Activated CD8-positive, alpha-beta memory T cell treated with anti-CD3 and anti-CD28 coated beads, Interleukin-2, amount 10 ng/mL, durations not matched to agents 7 days and 5 days (primary cell): ENCODE results near the gene FBN2. TPM values are rescaled to one million over a fixed set of nuclear protein-coding genes. Genes with fewer than 3 reads are reported as not detected.

Experiments used
- ATAC-seq: fragments of 150-1000 bp; cut with Tn5 transposase; one replicate; pipeline ENCODE4 v1.10.0; 2021; ENCODE audit warnings: moderate library complexity
- CTCF ChIA-PET: fragments of 350-600 bp; sonication (Branson Sonifier 250); formaldehyde crosslinking; loops from one replicate; lab custom pipeline; 2021; ENCODE audit warnings: antibody characterized with exemption; lab: Charles Lee
- DNase-seq: peaks from one replicate; pipeline ENCODE4 v3.0.0-alpha.2; 2020
- H3K27ac Mint-ChIP-seq: one replicate; pipeline ENCODE4 v1.8.0; 2021; ENCODE audit warnings: mild to moderate bottlenecking, mixed read lengths
- H3K27me3 Mint-ChIP-seq: one replicate; pipeline ENCODE4 v1.8.0; 2021; ENCODE audit warnings: mixed read lengths
- H3K36me3 Mint-ChIP-seq: one replicate; pipeline ENCODE4 v1.8.0; 2021; ENCODE audit warnings: mild to moderate bottlenecking, mixed read lengths
- H3K4me1 Mint-ChIP-seq: one replicate; pipeline ENCODE4 v1.8.0; 2021; ENCODE audit warnings: mixed read lengths
- H3K4me3 Mint-ChIP-seq: one replicate; pipeline ENCODE4 v1.8.0; 2021; ENCODE audit warnings: mild to moderate bottlenecking, moderate library complexity, mixed read lengths
- H3K9me3 Mint-ChIP-seq: one replicate; pipeline ENCODE4 v1.8.0; 2022; ENCODE audit warnings: low read depth, mixed read lengths
- total RNA-seq, 2 experiments: library from RNA; stranded (reverse); gene quantifications; one replicate each; pipeline ENCODE4 v1.2.3, GENCODE V29; 2021

The FBN2 gene
- total RNA-seq = not detected

- DNase-seq (no peak), ATAC-seq (no peak)
- Mint-ChIP-seq H3K27ac (no peak within 1 kb of the TSS), H3K9me3 (peaks cover 4% of the 10 kb centered on the region), H3K36me3 (peaks cover 3% of the 10 kb centered on the region), H3K27me3 (peaks cover 30% of the 10 kb centered on the region), H3K4me1 (no peaks in the 10 kb centered on the region), H3K4me3 (no peak within 1 kb of the TSS)
- CTCF ChIA-PET = no interaction called here
These were observed at the start of gene FBN2 for GRCh38 chr5:128538000-128538249. FBN2 (minus strand) TSS chr5:128538245; CDS start chr5:128537603, 642 bp downstream.

DNA sequence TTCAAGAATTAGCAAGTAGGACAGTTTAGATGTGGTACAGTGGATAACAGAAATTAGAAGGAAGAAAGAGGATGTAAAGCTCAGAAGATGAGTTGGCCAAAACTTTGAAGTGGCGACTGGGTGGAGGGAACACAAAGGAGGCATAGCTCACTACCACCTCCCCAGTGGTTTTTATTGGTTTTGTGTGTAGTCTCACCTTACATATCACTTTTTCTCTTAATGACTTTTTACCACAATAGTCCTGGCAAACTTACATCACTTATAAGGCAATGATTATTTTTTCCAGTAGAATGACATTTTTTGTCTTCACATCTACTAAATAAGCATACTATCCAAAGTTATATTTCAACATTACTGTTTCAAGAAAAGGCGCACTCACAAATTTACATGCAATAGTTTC is 49.2 kb upstream of the FBN2 start:
- Mint-ChIP-seq H3K36me3 (no peaks in the 10 kb centered on the region), H3K27ac (no peak overlapping the region), H3K27me3 (no peaks in the 10 kb centered on the region), H3K4me3 (no peak overlapping the region), H3K9me3 (peaks cover 6% of the 10 kb centered on the region), H3K4me1 (no peaks in the 10 kb centered on the region)
- ATAC-seq (no peak), DNase-seq (no peak)
- CTCF ChIA-PET = no interaction called here

- Mint-ChIP-seq H3K4me3 (no peak overlapping the region), H3K27me3 (no peaks in the 10 kb centered on the region), H3K27ac (no peak overlapping the region), H3K36me3 (no peaks in the 10 kb centered on the region), H3K9me3 (peaks cover 6% of the 10 kb centered on the region), H3K4me1 (no peaks in the 10 kb centered on the region)
- ATAC-seq = no peak
- CTCF ChIA-PET = no interaction called here
- no peak for DNase-seq
These were observed 48.8 kb upstream of the FBN2 start for GRCh38 chr5:128586848-128587247.

DNA sequence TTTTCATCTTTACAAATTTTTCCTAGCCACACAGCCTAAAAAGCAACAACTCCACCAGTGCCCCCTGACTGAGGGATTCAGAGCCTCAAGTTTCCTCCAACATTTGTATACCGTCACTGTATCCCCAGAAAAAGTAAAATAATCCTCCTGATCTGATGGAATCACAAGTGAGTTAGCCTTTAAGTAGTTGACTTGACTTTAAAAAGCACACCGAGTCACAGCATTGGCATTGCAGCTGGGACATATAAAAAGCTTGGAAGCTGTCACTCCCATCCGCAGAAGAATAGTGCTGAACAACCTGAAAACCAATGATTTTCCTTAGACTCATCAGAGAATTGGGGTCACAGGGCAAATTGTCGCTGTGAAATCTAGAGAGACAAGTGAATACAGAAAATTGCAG is 41.6 kb upstream of the FBN2 start:
- CTCF ChIA-PET = no interaction called here
- ATAC-seq (no peak), DNase-seq (no peak)
- H3K9me3 Mint-ChIP-seq = peaks cover 11% of the 10 kb centered on the region
- no peaks in the 10 kb centered on the region for H3K36me3 Mint-ChIP-seq
- no peaks in the 10 kb centered on the region for H3K4me1 Mint-ChIP-seq
- H3K27me3 Mint-ChIP-seq = no peaks in the 10 kb centered on the region
- H3K27ac Mint-ChIP-seq = no peak overlapping the region
- no peak overlapping the region for H3K4me3 Mint-ChIP-seq

- no peak for ATAC-seq
- H3K27ac Mint-ChIP-seq = no peak overlapping the region
- no peak overlapping the region for H3K4me3 Mint-ChIP-seq
- H3K9me3 Mint-ChIP-seq = peaks cover 11% of the 10 kb centered on the region
- no peaks in the 10 kb centered on the region for H3K27me3 Mint-ChIP-seq
- H3K36me3 Mint-ChIP-seq = no peaks in the 10 kb centered on the region
- no peaks in the 10 kb centered on the region for H3K4me1 Mint-ChIP-seq
- CTCF ChIA-PET = no interaction called here
- DNase-seq = no peak
These were observed 41.0 kb upstream of the FBN2 start for GRCh38 chr5:128579093-128579492.

DNA sequence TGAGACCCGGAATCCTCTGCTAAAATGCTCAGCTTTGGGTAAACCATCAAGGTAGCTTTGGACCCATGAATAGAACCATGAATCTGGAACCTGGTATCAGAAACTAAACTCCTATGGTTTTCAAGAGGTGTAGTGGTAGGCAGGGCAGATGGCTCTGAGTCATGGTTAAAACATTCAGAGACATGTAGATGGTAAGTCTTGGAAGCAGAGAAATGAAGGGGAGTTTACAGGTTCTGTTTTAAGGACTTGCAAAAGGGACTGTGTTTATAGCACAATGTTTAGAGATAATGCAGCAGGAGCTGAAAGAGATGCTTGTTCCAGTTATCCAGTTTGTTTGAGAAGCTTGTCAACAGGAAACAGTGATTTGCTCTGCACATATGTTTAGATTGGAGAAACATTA is 36.0 kb upstream of the FBN2 start:
- DNase-seq (no peak), ATAC-seq (no peak)
- Mint-ChIP-seq H3K36me3 (no peaks in the 10 kb centered on the region), H3K4me3 (no peak overlapping the region), H3K27me3 (no peaks in the 10 kb centered on the region), H3K9me3 (peaks cover 3% of the 10 kb centered on the region), H3K4me1 (no peaks in the 10 kb centered on the region), H3K27ac (no peak overlapping the region)
- CTCF ChIA-PET = no interaction called here

GRCh38 chr5:128572930-128573319 is 34.9 kb upstream of the FBN2 start:
- ATAC-seq = no peak
- Mint-ChIP-seq H3K27me3 (no peaks in the 10 kb centered on the region), H3K4me3 (no peak overlapping the region)

GRCh38 chr5:128572051-128572929 is 34.2 kb upstream of the FBN2 start:
- H3K9me3 Mint-ChIP-seq = peaks cover 3% of the 10 kb centered on the region
- no peaks in the 10 kb centered on the region for H3K36me3 Mint-ChIP-seq
- H3K4me3 Mint-ChIP-seq = no peak overlapping the region
- H3K27me3 Mint-ChIP-seq = no peaks in the 10 kb centered on the region
- DNase-seq (no peak), ATAC-seq (no peak)
- CTCF ChIA-PET = no interaction called here
- no peak overlapping the region for H3K27ac Mint-ChIP-seq
- H3K4me1 Mint-ChIP-seq = no peaks in the 10 kb centered on the region

More at GRCh38 chr5:128572930-128573319, 34.9 kb upstream of the FBN2 start:
- no peak overlapping the region for H3K27ac Mint-ChIP-seq
- CTCF ChIA-PET = no interaction called here
- H3K9me3 Mint-ChIP-seq = peaks cover 3% of the 10 kb centered on the region
- DNase-seq = no peak
- H3K36me3 Mint-ChIP-seq = no peaks in the 10 kb centered on the region
- H3K4me1 Mint-ChIP-seq = no peaks in the 10 kb centered on the region

DNA sequence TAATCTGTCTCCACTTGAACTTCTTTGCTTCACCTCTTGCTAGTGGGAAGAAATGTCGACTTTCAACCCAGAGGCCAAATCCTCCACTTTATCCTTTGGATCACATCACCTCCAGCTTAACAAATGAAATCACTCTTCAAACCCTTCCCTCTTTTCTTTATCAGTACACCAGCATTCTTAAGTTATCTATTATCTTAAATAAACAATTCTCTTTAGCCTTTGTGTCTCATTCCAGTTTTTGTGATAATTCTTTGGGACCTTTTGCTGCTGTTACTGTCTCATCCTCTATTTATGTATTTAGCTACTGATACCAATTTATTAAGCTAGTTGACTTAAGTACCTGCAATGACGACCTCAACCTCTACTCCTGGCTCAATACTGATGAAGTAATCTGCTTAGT is 28.1 kb upstream of the FBN2 start:
- H3K27ac Mint-ChIP-seq = no peak overlapping the region
- H3K4me1 Mint-ChIP-seq = no peaks in the 10 kb centered on the region
- DNase-seq (no peak), ATAC-seq (no peak)
- peaks cover 2% of the 10 kb centered on the region for H3K9me3 Mint-ChIP-seq
- CTCF ChIA-PET = no interaction called here
- no peaks in the 10 kb centered on the region for H3K27me3 Mint-ChIP-seq
- H3K36me3 Mint-ChIP-seq = no peaks in the 10 kb centered on the region
- H3K4me3 Mint-ChIP-seq = no peak overlapping the region

GRCh38 chr5:128559300-128560297 is 21.6 kb upstream of the FBN2 start:
- no peak for DNase-seq
- no peaks in the 10 kb centered on the region for H3K4me1 Mint-ChIP-seq
- no peaks in the 10 kb centered on the region for H3K27me3 Mint-ChIP-seq
- CTCF ChIA-PET = no interaction called here
- no peak overlapping the region for H3K4me3 Mint-ChIP-seq
- H3K36me3 Mint-ChIP-seq = no peaks in the 10 kb centered on the region
- no peaks in the 10 kb centered on the region for H3K9me3 Mint-ChIP-seq
- ATAC-seq = no peak
- no peak overlapping the region for H3K27ac Mint-ChIP-seq

GRCh38 chr5:128553747-128554146 is 15.7 kb upstream of the FBN2 start:
- Mint-ChIP-seq H3K9me3 (peaks cover 6% of the 10 kb centered on the region), H3K27me3 (no peaks in the 10 kb centered on the region), H3K4me1 (no peaks in the 10 kb centered on the region), H3K36me3 (no peaks in the 10 kb centered on the region), H3K27ac (no peak overlapping the region), H3K4me3 (no peak overlapping the region)
- CTCF ChIA-PET = no interaction called here
- no peak for DNase-seq
- ATAC-seq = no peak

DNA sequence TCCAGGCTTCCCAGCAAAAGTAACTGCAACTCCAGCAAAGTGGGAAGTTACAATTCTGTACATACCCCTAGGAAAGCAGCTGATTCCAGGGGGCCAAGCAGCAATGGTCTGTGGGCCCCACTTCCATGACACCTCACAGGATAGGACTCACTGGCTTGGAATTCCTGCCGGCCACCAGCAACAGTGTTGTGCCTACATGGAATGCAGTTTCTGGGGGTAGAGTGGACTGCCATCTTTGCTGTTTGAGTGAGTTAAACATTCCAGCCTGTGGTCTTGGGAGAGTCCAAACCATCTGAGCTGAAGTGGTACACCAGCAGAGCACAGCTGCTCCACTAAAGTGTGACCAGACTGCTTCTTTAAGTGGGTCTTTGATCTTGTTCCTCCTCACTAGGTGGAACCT is 13.4 kb upstream of the FBN2 start:
- H3K4me1 Mint-ChIP-seq = no peaks in the 10 kb centered on the region
- no peak overlapping the region for H3K4me3 Mint-ChIP-seq
- H3K9me3 Mint-ChIP-seq = peaks cover 6% of the 10 kb centered on the region
- H3K27ac Mint-ChIP-seq = no peak overlapping the region
- DNase-seq (no peak), ATAC-seq (no peak)
- H3K36me3 Mint-ChIP-seq = no peaks in the 10 kb centered on the region
- H3K27me3 Mint-ChIP-seq = no peaks in the 10 kb centered on the region
- CTCF ChIA-PET = no interaction called here

GRCh38 chr5:128549496-128549895 is 11.5 kb upstream of the FBN2 start:
- CTCF ChIA-PET = no interaction called here
- peaks cover 6% of the 10 kb centered on the region for H3K9me3 Mint-ChIP-seq
- no peak overlapping the region for H3K4me3 Mint-ChIP-seq

More at GRCh38 chr5:128549496-128549895, 11.5 kb upstream of the FBN2 start:
- DNase-seq (no peak), ATAC-seq (no peak)
- no peaks in the 10 kb centered on the region for H3K36me3 Mint-ChIP-seq
- H3K4me1 Mint-ChIP-seq = no peaks in the 10 kb centered on the region
- H3K27ac Mint-ChIP-seq = no peak overlapping the region
- H3K27me3 Mint-ChIP-seq = no peaks in the 10 kb centered on the region
